H1 (cell line): ENCODE data around the gene GRM5. TPM values are rescaled to one million over a fixed set of nuclear protein-coding genes. Genes with fewer than 3 reads are reported as not detected.
A peak's percentile ranks its signal among the peaks of the same experiment; 100 is the strongest.

Source experiments
- CTCF ChIA-PET: fragments of 300-600 bp; sonication (Branson Sonifier 250); formaldehyde crosslinking; loops from one replicate; lab custom pipeline; 2021; ENCODE audit not compliant: partially characterized antibody; lab: Charles Lee
- POLR2A ChIA-PET: fragments of 300-600 bp; sonication (Branson Sonifier 250); formaldehyde crosslinking; loops from one replicate; lab custom pipeline; 2021; ENCODE audit warnings: inconsistent platforms; ENCODE audit not compliant: partially characterized antibody; lab: Charles Lee
- DNase-seq, 2 experiments: peaks; one replicate each; pipeline versions ENCODE4 v3.0.0 to v3.0.0-alpha.2; 2010 to 2022; ENCODE audit warnings: low spot score in 2 of 2, low read depth in 1 of 2, mixed read lengths in 1 of 2
- FAIRE-seq: peaks from 2 replicates; lab custom pipeline; 2011; peaks lifted over from hg19 to GRCh38; lab: Jason Lieb, UNC
- H2AFZ ChIP-seq: 2 replicates; pipeline ENCODE4 v1.8.1; 2012; ENCODE audit warnings: low read length, inconsistent platforms
- H2AK5ac ChIP-seq: 2 replicates; pipeline ENCODE4 v1.6.1; 2013; ENCODE audit warnings: low read depth, low read length
- H2BK120ac ChIP-seq: replicated peaks from 2 replicates; pipeline ENCODE3; 2013; ENCODE audit warnings: low read depth, low read length, inconsistent platforms
- H2BK12ac ChIP-seq: 2 replicates; pipeline ENCODE4 v1.6.1; 2013; ENCODE audit warnings: low read depth, low read length
- H2BK15ac ChIP-seq: 2 replicates; pipeline ENCODE4 v1.6.1; 2013; ENCODE audit warnings: low read length
- H2BK20ac ChIP-seq: 2 replicates; pipeline ENCODE4 v1.6.1; 2013; ENCODE audit warnings: low read length
- H2BK5ac ChIP-seq: 2 replicates; pipeline ENCODE4 v1.6.1; 2013; ENCODE audit warnings: low read depth, low read length
- H3K14ac ChIP-seq: 2 replicates; pipeline ENCODE4 v1.6.1; 2013; ENCODE audit warnings: inconsistent platforms; ENCODE audit not compliant: insufficient read length
- H3K18ac ChIP-seq: 2 replicates; pipeline ENCODE4 v1.6.1; 2013; ENCODE audit warnings: low read length; ENCODE audit errors: extremely low read depth
- H3K23ac ChIP-seq: 2 replicates; pipeline ENCODE4 v1.6.1; 2013; ENCODE audit warnings: inconsistent platforms; ENCODE audit not compliant: insufficient read length
- H3K23me2 ChIP-seq: 2 replicates; pipeline ENCODE4 v1.6.1; 2013; ENCODE audit warnings: low read depth, low read length
- H3K27ac ChIP-seq: 2 replicates; pipeline ENCODE4 v1.6.1; 2011; ENCODE audit warnings: low read depth, low read length, inconsistent platforms
- H3K27me3 ChIP-seq, 4 experiments: replicated peaks in 1 of 4; 1 replicate in 1 of 4; 2 replicates in 3 of 4; pipeline versions ENCODE4 v1.6.1 to v1.8.1; 2011 to 2013; ENCODE audit warnings: low read length in 3 of 4, mild to moderate bottlenecking in 3 of 4, inconsistent platforms in 2 of 4, mixed read lengths in 2 of 4, moderate library complexity in 1 of 4; ENCODE audit not compliant: control insufficient read depth in 3 of 4, insufficient read depth in 3 of 4; ENCODE audit errors: extremely low read depth in 1 of 4
- H3K36me3 ChIP-seq, 4 experiments: 2 replicates each; pipeline versions ENCODE4 v1.6.1 to v1.8.1; 2011 to 2013; ENCODE audit warnings: mild to moderate bottlenecking in 4 of 4, low read length in 3 of 4, moderate library complexity in 2 of 4, control low read depth in 1 of 4, inconsistent platforms in 1 of 4; ENCODE audit not compliant: insufficient read depth in 4 of 4, control insufficient read depth in 2 of 4
- H3K4ac ChIP-seq: replicated peaks from 2 replicates; pipeline ENCODE3; 2013; ENCODE audit warnings: low read length, low read depth, mixed read lengths, inconsistent platforms; ENCODE audit not compliant: insufficient read length
- H3K4me1 ChIP-seq, 4 experiments: replicated peaks in 1 of 4; 1 replicate in 1 of 4; 2 replicates in 3 of 4; pipeline versions ENCODE4 v1.6.1 to v1.8.1; 2011 to 2013; ENCODE audit warnings: low read length in 3 of 4, inconsistent platforms in 2 of 4, mixed read lengths in 1 of 4; ENCODE audit not compliant: insufficient read depth in 4 of 4, control insufficient read depth in 3 of 4
- H3K4me2 ChIP-seq, 2 experiments: 2 replicates each; pipeline versions ENCODE4 v1.6.1 to v1.8.1; 2011 to 2013; ENCODE audit warnings: low read depth in 2 of 2, low read length in 2 of 2, control low read depth in 1 of 2, inconsistent platforms in 1 of 2, mild to moderate bottlenecking in 1 of 2; ENCODE audit not compliant: insufficient read depth in 1 of 2
- H3K4me3 ChIP-seq, 4 experiments: fragments of 200-600, 300-600 bp in 1 of 4; sonication (generic), shearing (Covaris generic), sonication (Bioruptor Twin) in 1 of 4; 2 replicates each; pipeline versions ENCODE4 v1.5.1 to v1.8.1; 2011 to 2016; ENCODE audit warnings: low read length in 4 of 4, low read depth in 3 of 4, control low read depth in 2 of 4, inconsistent platforms in 2 of 4, mild to moderate bottlenecking in 2 of 4, mixed read lengths in 1 of 4, moderate library complexity in 1 of 4; ENCODE audit not compliant: insufficient read depth in 2 of 4; ENCODE audit errors: extremely low read depth in 1 of 4
- H3K56ac ChIP-seq: replicated peaks from 2 replicates; pipeline ENCODE3; 2013; ENCODE audit warnings: low read depth, mild to moderate bottlenecking, mixed read lengths, low read length, inconsistent platforms; ENCODE audit not compliant: insufficient read length
- H3K79me1 ChIP-seq: 2 replicates; pipeline ENCODE4 v1.6.1; 2013; ENCODE audit warnings: low read depth, low read length, control low read depth
- H3K79me2 ChIP-seq, 2 experiments: 2 replicates each; pipeline versions ENCODE4 v1.6.1 to v1.8.1; 2012 to 2013; ENCODE audit warnings: low read length in 2 of 2, mild to moderate bottlenecking in 2 of 2, inconsistent platforms in 1 of 2; ENCODE audit not compliant: insufficient read depth in 2 of 2, control insufficient read depth in 1 of 2
- H3K9ac ChIP-seq, 4 experiments: replicated peaks in 1 of 4; 1 replicate in 1 of 4; 2 replicates in 3 of 4; pipeline versions ENCODE4 v1.6.1 to v1.8.1; 2011 to 2013; ENCODE audit warnings: low read depth in 3 of 4, low read length in 3 of 4, control low read depth in 2 of 4, mild to moderate bottlenecking in 2 of 4, moderate library complexity in 2 of 4, inconsistent platforms in 1 of 4; ENCODE audit errors: extremely low read depth in 1 of 4
- H3K9me3 ChIP-seq, 2 experiments: 2 replicates each; pipeline versions ENCODE4 v1.6.1 to v1.8.1; 2012 to 2013; ENCODE audit warnings: mild to moderate bottlenecking in 2 of 2, moderate library complexity in 2 of 2, control low read depth in 1 of 2, inconsistent platforms in 1 of 2, low read depth in 1 of 2, low read length in 1 of 2, mixed read lengths in 1 of 2; ENCODE audit not compliant: insufficient read depth in 2 of 2
- H4K20me1 ChIP-seq, 2 experiments: replicated peaks in 1 of 2; 2 replicates each; pipeline versions ENCODE3 to v1.8.1; 2011 to 2013; ENCODE audit warnings: inconsistent platforms in 2 of 2, low read length in 2 of 2, mild to moderate bottlenecking in 1 of 2; ENCODE audit not compliant: insufficient read depth in 2 of 2, control insufficient read depth in 1 of 2
- H4K5ac ChIP-seq: 2 replicates; pipeline ENCODE4 v1.6.1; 2013; ENCODE audit warnings: low read length, low read depth, mixed read lengths, inconsistent platforms; ENCODE audit not compliant: insufficient read length
- H4K8ac ChIP-seq: 2 replicates; pipeline ENCODE4 v1.8.0; 2013; ENCODE audit warnings: mild to moderate bottlenecking, moderate library complexity, low read length, inconsistent platforms; ENCODE audit not compliant: insufficient read depth; ENCODE audit errors: extremely low read depth
- H4K91ac ChIP-seq: replicated peaks from 2 replicates; pipeline ENCODE3; 2013; ENCODE audit warnings: low read length, mixed read lengths, inconsistent platforms; ENCODE audit not compliant: insufficient read length
- CBX8 ChIP-seq: fragments of 300-800, 300-1000 bp; sonication (generic); IDR thresholded peaks from 2 replicates; pipeline ENCODE4 v1.7.1; 2016; ENCODE audit warnings: low read depth, low read length, borderline replicate concordance
- EP300 ChIP-seq, 2 experiments: IDR thresholded peaks; 1 replicate in 1 of 2; 2 replicates in 1 of 2; pipeline ENCODE4 v1.6.1; 2011 to 2012; ENCODE audit warnings: low read depth in 2 of 2, low read length in 2 of 2, mild to moderate bottlenecking in 2 of 2, borderline replicate concordance in 1 of 2, inconsistent platforms in 1 of 2, moderate library complexity in 1 of 2
- FOSL1 ChIP-seq: IDR thresholded peaks from 2 replicates; pipeline ENCODE4 v1.6.1; 2011; ENCODE audit warnings: mild to moderate bottlenecking, low read depth, low read length, moderate library complexity; ENCODE audit not compliant: insufficient read depth
- MAFK ChIP-seq: IDR thresholded peaks from 2 replicates; pipeline ENCODE4 v1.6.1; 2012; ENCODE audit warnings: low read depth, mild to moderate bottlenecking, improper control_type of control experiment, low read length
- POLR2A ChIP-seq, 2 experiments: IDR thresholded peaks; 1 replicate in 1 of 2; 2 replicates in 1 of 2; pipeline ENCODE4 v1.6.1; 2011; ENCODE audit warnings: low read depth in 2 of 2, low read length in 2 of 2, mild to moderate bottlenecking in 2 of 2; ENCODE audit errors: control extremely low read depth in 1 of 2
- USF2 ChIP-seq: IDR thresholded peaks from 2 replicates; pipeline ENCODE4 v1.6.1; 2011; ENCODE audit warnings: low read length, improper control_type of control experiment
- polyA plus RNA-seq, 7 experiments: library from polyadenylated mRNA; depleted of rRNA in 3 of 7; stranded (reverse) in 5 of 7; unstranded in 2 of 7; fragments of >200 nt in 5 of 7; fragments of 200-250 nt in 2 of 7; gene quantifications; 1 replicate in 5 of 7; 2 replicates in 1 of 7; 4 replicates in 1 of 7; pipeline versions ENCODE4 v1.2.1 to v1.2.3, GENCODE V29; 2011 to 2013; ENCODE audit warnings: missing spikeins in 2 of 7, mixed read lengths in 2 of 7
- total RNA-seq: library from RNA; stranded (reverse); fragmentation: NEBNext Ultra II Directional; extraction: Animal tissue kit (Norgen Biotek cat#: 25700); gene quantifications from 2 replicates; pipeline ENCODE4 v1.2.1, GENCODE V29; 2021

GRM5 gene
- total and polyA plus RNA-seq, 2 of the 8 experiments (the other 6 are each of a cell fraction or from before 2014, with no cell fraction given) = 0.15 to 0.43 TPM

- no peak overlapping the region for H3K4me3 ChIP-seq
- no peak overlapping the region for H2BK5ac ChIP-seq
- TF ChIP-seq USF2 (no peak), FOSL1 (no peak), CBX8 (no peak), POLR2A (IDR thresholded peaks at IDR 0.05; ENCODE audit: control extremely low read depth in 1 of 2, low read depth in 2 of 2, low read length in 2 of 2) (no peak), EP300 (IDR thresholded peaks at IDR 0.05; ENCODE audit: borderline replicate concordance in 1 of 2, low read depth in 2 of 2, low read length in 2 of 2) (no peak), MAFK (peak; percentile 84)
- no peaks in the 10 kb centered on the region for H4K20me1 ChIP-seq
- H2AK5ac ChIP-seq = no peak overlapping the region
- H4K5ac ChIP-seq = no peak overlapping the region
- H3K4me1 ChIP-seq = no peaks in the 10 kb centered on the region
- ChIA-PET CTCF (no interaction called here), POLR2A (no interaction called here)
- no peak overlapping the region for H3K4me2 ChIP-seq
- no peak for DNase-seq
- H2BK15ac ChIP-seq = no peak overlapping the region
- no peaks in the 10 kb centered on the region for H3K23me2 ChIP-seq
- FAIRE-seq = no peak
- H3K14ac ChIP-seq = no peak overlapping the region
- H3K18ac ChIP-seq = no peak overlapping the region
- no peak overlapping the region for H2BK20ac ChIP-seq
- H2BK120ac ChIP-seq = no peak overlapping the region
- H3K23ac ChIP-seq = no peak overlapping the region
- H3K9me3 ChIP-seq = no peaks in the 10 kb centered on the region
- no peaks in the 10 kb centered on the region for H3K27me3 ChIP-seq
- H3K27ac ChIP-seq = no peak overlapping the region
- H4K8ac ChIP-seq = no peak overlapping the region
- H2BK12ac ChIP-seq = no peak overlapping the region
- H3K9ac ChIP-seq = no peak overlapping the region
- H3K56ac ChIP-seq = no peak overlapping the region
- no peaks in the 10 kb centered on the region for H3K36me3 ChIP-seq
- H3K79me1 ChIP-seq = no peaks in the 10 kb centered on the region
- no peak overlapping the region for H2AFZ ChIP-seq
- H4K91ac ChIP-seq = no peak overlapping the region
- H3K79me2 ChIP-seq = no peaks in the 10 kb centered on the region
- H3K4ac ChIP-seq = no peak overlapping the region
These were observed 275.6 kb downstream of the GRM5 start for GRCh38 chr11:88790182-88790581.
